B cell (primary cell): ENCODE measurements around the gene TRIOBP.

Experiments used
- EZH2 ChIP-seq: IDR thresholded peaks from 2 replicates; pipeline ENCODE4 v1.6.1; 2012; ENCODE audit warnings: borderline replicate concordance, low read depth, mild to moderate bottlenecking, moderate library complexity, low read length; ENCODE audit not compliant: insufficient read depth, poor library complexity, severe bottlenecking
- TF ChIP-seq, protein P1 (sequence below): fragments of 200-600 bp; IDR thresholded peaks from one replicate; pipeline ENCODE4 v1.8.0; 2022; ENCODE audit warnings: antibody characterized with exemption, mild to moderate bottlenecking

- TF ChIP-seq, protein P1, sequence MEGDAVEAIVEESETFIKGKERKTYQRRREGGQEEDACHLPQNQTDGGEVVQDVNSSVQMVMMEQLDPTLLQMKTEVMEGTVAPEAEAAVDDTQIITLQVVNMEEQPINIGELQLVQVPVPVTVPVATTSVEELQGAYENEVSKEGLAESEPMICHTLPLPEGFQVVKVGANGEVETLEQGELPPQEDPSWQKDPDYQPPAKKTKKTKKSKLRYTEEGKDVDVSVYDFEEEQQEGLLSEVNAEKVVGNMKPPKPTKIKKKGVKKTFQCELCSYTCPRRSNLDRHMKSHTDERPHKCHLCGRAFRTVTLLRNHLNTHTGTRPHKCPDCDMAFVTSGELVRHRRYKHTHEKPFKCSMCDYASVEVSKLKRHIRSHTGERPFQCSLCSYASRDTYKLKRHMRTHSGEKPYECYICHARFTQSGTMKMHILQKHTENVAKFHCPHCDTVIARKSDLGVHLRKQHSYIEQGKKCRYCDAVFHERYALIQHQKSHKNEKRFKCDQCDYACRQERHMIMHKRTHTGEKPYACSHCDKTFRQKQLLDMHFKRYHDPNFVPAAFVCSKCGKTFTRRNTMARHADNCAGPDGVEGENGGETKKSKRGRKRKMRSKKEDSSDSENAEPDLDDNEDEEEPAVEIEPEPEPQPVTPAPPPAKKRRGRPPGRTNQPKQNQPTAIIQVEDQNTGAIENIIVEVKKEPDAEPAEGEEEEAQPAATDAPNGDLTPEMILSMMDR, result no peak
- no peak for TF ChIP-seq EZH2
Measured at GRCh38 chr22:37686002-37686982, 10.6 kb upstream of the TRIOBP start, which contains the start of gene NOL12.
